UCSD-AML1 (cell line): ENCODE data around the gene SSBP3.
"Not testable (repeated sequence)": the region's sequence is repeated elsewhere in the genome, so short reads cannot be mapped to it uniquely, and the experiment has no call there.

Experiments
- DNase-seq: peaks from one replicate; lab custom pipeline; 2025; ENCODE audit not compliant: unreplicated experiment; lab: John Stamatoyannopoulos, UW

Gene SSBP3

GRCh38 chr1:54249819-54250435 lies 156.3 kb downstream of the SSBP3 start:
- no peak for DNase-seq

- DNase-seq, result no peak
Observed at GRCh38 chr1:54248966-54249365, 157.2 kb downstream of the SSBP3 start.

GRCh38 chr1:54247863-54248515 lies 158.2 kb downstream of the SSBP3 start:
- DNase-seq, result no peak

- no peak for DNase-seq
Observed at GRCh38 chr1:54246116-54246721, 160.0 kb downstream of the SSBP3 start.

GRCh38 chr1:54245501-54245900 lies 160.7 kb downstream of the SSBP3 start:
- no peak for DNase-seq

DNA sequence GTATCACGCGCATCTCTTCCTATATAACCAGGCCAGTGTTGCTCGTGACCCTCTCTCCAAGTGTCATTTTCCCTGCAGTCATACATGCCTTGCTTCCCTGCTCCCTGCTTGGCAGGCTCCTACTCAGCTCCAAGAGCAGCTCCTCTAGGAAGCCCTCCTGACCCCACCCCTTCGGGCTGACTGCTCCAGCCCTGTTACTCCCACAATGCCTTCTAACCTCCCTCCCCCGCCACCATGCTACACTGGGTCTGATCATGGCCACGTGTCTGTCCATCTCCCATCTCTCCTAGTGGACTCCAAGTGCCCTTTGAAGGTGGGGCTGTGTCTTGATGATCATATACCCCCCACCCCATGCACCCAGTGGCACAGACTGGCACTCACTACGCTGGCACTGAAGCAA lies 161.5 kb downstream of the SSBP3 start:
- DNase-seq, result no peak

- DNase-seq, result no peak
Observed at GRCh38 chr1:54243022-54243421, 163.2 kb downstream of the SSBP3 start.

- no peak for DNase-seq
Observed at GRCh38 chr1:54241364-54241763, 164.8 kb downstream of the SSBP3 start.

- DNase-seq, result no peak
Observed at GRCh38 chr1:54240741-54241335, 165.4 kb downstream of the SSBP3 start.

DNA sequence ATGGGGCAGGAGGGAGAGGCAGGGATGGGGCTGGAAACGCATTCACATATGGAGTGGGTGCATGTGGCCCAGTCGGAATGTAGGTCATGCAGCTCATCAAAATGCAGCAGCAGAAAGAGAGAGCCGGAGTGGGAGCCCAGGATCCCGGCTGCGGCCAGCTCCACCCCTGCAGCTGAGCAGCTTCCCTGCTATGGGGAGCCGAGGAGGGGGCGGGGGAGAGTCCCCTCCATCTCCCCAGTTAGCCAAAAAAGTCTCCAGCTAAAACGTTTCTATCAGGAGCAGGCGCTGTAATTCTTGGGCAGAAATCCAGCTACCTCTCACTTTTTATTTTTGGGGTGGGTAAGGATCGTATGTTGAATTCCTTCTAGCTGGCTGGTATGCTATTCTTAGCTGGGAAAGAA lies 166.6 kb downstream of the SSBP3 start:
- DNase-seq, result no peak

- no peak for DNase-seq
Observed at GRCh38 chr1:54239035-54239383, 167.2 kb downstream of the SSBP3 start.

- DNase-seq, result no peak
Observed at GRCh38 chr1:54238353-54239034, 167.7 kb downstream of the SSBP3 start.

DNA sequence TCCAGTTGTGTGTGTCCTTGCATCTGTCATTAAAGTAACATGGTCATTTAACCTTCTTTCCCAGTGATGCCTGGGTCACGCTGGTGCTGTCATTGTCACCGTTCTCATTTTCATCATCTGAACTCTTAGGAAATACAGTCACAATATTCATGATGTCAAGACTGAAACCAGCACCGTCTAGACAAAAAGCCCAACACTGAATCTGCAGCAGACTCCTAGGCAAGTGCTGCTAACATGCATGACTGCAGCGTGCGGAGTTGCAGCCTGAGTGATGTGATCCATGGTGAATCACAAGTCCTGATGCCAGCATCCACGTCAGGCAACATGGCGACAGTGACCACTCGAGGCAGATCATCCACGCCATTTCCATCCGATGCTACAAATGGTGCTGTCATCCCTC lies 168.6 kb downstream of the SSBP3 start:
- no peak for DNase-seq

DNA sequence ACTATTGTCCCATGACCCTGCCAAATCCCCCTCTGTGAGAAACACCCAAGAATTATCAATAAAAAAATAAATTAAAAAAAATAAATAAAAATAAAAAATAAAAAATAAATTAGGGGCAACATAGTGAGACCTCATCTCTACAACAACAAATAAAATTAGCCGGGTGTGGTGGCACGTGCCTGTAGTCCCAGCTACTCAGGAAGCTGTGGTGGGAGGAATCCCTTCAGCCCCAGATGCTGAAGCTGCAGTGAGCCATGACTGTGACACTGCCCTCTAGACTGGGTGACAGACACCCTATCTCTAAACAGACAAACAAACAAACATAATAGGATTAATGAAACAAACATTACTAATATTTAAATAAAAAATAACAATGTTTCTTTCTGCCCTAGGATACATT lies 171.9 kb downstream of the SSBP3 start:
- no peak for DNase-seq

- DNase-seq, result not testable (repeated sequence)
Observed at GRCh38 chr1:54233196-54233595, 173.0 kb downstream of the SSBP3 start.

DNA sequence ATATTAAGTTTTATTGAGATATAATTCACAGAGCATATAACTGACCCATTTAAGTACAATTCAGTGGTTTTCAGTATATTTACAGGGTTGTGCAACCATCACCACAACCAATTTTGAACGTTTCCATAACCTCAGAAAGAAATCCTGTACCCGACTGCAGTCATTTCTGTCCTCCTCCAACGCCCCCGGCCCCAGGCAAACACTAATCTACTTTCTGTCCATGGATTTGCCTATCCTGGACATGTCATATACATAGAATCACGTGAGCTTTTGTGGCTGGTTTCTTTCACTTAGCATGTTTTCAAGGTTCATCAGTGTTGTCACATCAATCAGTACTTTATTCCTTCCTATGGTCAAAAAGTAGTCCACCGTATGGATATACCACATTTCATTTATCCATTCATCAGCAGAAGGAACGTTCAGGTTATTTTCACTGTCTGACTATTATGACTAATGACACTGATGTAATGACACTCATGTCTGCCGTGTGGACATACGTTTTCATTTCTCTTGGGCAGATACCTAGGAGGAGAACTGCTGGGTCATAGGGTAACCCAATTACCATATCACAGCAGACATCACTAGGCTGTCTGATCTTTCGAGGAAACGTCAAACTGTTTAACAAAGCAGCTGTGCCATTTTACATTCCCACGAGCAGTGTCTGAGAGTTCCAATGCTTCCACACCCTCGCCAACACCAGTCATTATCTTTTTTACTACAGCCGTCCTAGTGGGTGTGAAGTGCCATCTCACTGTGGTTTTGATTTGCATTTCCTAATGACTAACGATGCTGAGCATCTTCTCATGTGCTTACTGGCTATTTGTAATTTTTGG lies 175.5 kb downstream of the SSBP3 start:
- DNase-seq, result no peak

DNA sequence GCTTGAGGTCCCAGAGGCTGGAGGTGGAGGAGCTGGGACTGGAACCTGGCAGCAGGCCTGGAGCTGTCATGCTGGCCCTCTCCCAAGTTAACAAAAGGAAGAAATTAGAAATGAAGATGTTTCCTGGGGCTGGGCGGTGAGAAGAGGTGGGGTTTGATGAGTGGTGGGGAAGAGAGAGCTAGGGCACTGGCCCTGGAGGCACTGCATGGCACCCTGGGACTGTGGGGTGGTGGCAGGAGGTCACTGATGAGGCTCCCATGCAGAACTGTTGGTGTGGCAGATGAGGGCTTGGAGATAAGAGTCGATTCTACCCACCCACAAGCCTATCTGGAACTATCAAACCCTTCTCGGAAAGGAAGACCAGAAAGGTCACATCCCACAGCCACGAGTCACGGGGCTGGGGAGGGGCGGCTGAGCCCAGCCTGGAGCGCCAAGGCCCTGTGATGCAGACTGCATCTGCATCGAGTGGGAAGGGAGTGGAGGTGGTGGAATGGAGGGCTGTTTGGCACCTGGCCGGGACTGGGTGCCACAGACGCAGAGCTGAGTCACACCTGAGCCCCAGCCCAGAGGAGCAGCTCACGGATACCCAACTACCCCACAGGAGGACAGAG lies 176.8 kb downstream of the SSBP3 start:
- DNase-seq, result no peak

DNA sequence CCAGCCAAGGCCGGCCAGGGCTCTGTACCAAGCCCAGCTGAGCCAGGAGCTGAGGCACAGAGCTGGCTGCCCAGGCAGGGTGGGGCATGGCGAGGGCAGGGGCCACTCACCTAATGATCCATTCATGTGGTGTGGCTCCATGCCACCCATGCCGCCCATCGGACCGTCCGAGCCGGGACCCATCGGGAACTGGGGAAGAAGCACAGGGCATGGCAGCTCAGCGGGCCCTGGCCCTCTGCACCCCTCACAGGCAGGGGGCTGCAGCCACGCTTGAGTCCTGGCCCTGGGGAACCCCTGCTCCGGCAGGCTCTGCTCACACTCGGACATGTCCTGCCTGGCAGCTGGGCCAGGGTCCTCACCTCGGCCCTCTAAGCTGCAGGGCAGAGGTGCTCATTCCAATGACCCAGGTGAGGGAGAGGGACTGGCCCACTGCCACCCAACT lies 177.5 kb downstream of the SSBP3 start:
- DNase-seq, result no peak

DNA sequence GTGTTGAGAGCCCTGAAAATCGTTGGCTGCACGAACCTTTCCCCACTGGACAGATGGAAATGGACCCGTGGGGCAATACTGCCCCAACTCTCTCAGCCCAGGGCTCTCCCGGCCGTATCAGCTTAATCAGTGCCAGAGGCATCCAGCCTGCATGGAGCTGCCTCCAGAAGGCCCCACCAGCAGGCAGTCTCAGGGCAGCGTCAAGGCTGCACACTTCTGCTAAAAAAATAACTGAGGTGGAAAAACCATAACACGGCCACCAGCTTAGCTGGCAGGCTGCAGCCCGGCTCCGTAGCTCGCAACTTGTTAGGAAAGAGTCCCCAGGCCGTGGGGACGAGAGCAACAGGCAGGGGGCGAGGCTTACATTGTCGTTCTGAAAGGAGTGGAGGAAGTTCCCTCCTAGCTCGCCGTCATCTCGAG lies 178.3 kb downstream of the SSBP3 start:
- DNase-seq, result no peak

GRCh38 chr1:54227091-54227602 lies 179.0 kb downstream of the SSBP3 start:
- DNase-seq, result no peak
